Stimulated activated effector memory CD8-positive, alpha-beta T cell treated with anti-CD3 and anti-CD28 coated beads, Interleukin-12 subunit alpha, Interleukin-12 subunit beta, amount 100 ng/mL, for 72 hours (primary cell): Measurements from ENCODE around the gene DOHH.

Experiments used
- ATAC-seq: fragments of 150-1000 bp; cut with Tn5 transposase; 2 replicates; pipeline ENCODE4 v1.10.0; 2021
- DNase-seq, 2 donors: peaks; one replicate each; pipeline ENCODE4 v3.0.0; 2021 to 2022; ENCODE audit warnings: low spot score in 2 of 2
- H3K27ac Mint-ChIP-seq: one replicate; pipeline ENCODE4 v1.8.0; 2022; ENCODE audit warnings: mild to moderate bottlenecking, mixed read lengths
- H3K36me3 Mint-ChIP-seq: one replicate; pipeline ENCODE4 v1.8.0; 2022; ENCODE audit warnings: mild to moderate bottlenecking, mixed read lengths
- H3K4me1 Mint-ChIP-seq: one replicate; pipeline ENCODE4 v1.8.0; 2022; ENCODE audit warnings: mixed read lengths
- H3K4me3 Mint-ChIP-seq: one replicate; pipeline ENCODE4 v1.8.0; 2022; ENCODE audit warnings: mild to moderate bottlenecking, mixed read lengths
- H3K9me3 Mint-ChIP-seq: one replicate; pipeline ENCODE4 v1.8.0; 2022; ENCODE audit warnings: mixed read lengths

DOHH gene

DNA sequence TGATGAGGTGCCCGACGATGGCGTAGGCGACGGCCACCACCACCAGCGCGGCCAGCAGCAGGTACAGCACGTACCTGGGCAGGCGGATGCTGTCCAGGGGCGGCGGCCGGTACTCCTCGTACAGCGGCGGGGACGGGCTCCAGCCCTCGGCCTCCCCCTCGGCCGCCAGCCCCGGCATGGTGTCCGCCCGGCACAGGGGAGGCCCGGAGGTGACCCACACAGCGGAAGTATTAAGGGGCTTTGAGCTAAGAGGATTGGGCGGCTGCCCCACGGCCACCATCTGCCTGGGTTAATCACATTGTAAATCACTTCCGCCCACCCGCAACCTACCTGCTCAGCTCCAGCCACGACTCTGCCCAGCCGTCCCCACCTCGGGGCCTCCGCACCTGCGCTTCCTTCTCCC, 17.2 kb downstream of the DOHH start, which contains the start of gene SMIM44:
SMIM44 (minus strand) TSS at position 216 of the 403 bp plus-strand sequence; CDS start at position 178, 38 bp downstream.
- ATAC-seq (no peak), DNase-seq (no peak)
- H3K27ac Mint-ChIP-seq, result no peak within 1 kb of the TSS
- peaks cover 6% of the 10 kb centered on the region for H3K36me3 Mint-ChIP-seq
- no peak within 1 kb of the TSS for H3K4me3 Mint-ChIP-seq
- H3K4me1 Mint-ChIP-seq, result peaks cover 22% of the 10 kb centered on the region
- H3K9me3 Mint-ChIP-seq, result no peaks in the 10 kb centered on the region

DNA sequence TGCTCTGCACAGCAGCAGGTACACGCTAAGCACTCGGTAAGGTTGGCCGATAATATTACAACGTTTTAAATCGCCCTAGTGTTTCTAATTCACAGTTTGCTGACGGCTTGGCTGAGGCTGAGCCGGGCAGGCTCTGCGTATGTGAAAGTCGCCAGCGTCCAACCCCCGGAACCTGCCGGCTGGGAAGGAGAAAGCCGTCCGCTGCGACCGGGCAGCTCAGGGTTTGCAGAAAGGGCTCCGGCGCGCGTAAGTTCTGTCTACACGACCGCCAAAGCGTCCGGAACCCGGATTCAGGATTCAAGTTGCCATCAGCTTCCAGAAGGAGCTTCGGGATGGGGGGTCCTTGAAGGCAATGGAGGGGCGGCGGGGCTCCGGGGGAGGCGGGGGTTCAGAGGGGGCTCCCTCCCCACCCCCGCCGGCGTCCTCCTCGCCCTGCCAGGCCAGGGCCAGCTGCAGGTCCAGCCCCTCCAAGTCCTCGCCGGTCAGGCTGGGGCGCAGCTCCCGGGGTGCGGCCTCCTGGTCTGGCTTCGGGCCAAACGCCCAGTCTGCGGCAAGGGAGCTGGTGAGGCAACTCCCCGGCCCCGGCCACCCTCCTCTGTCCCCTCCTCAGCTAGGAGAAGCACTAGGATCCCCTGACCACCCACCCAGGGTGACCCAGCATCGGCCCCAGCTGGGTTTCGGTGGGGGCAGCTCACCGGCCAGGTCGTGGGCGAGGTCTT, 17.8 kb downstream of the DOHH start:
- ATAC-seq, result no peak
- H3K36me3 Mint-ChIP-seq, result peaks cover 6% of the 10 kb centered on the region
- no peak for DNase-seq
- H3K4me1 Mint-ChIP-seq, result peaks cover 27% of the 10 kb centered on the region
- H3K4me3 Mint-ChIP-seq, result no peak overlapping the region
- no peak overlapping the region for H3K27ac Mint-ChIP-seq
- H3K9me3 Mint-ChIP-seq, result no peaks in the 10 kb centered on the region

DNA sequence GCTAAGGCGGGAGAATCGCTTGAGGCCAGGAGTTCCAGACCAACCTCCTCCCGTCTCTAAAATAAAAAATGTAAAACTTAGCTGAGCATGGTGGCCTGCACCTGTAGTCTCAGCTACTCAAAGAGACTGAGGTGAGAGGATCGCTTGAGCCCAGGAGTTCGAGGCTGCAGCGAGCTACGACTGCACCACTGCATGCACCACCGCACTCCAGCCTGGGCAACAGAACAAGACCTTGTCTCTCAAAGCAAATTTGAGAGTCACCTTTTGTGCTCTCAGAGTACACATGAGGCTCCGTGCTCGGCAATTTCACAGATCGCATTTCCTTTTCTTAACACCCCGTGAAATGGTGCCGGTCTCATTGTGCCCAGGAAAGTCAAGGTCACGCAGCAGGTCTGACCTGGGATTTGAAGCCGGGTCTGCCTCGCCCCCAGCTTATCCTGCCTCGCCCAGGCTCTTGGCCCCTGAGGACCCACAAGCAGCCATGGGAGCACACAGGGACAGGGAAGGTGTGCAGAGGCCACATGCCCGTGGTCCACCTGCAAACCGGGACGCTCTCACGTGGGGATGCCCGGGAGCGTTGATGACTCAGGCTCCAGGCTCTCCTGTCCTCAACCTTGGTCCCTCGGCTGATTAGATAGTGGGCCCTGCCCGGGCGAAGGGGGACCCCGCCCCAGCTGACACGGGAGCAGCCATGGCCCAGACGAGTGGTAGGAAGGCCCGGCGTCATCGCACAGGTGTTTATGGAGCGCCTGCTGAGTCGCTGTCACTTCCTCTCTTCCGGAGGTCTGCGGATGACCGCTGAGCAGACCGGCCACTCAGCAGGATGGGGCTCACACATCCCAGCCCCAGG, 19.0 kb downstream of the DOHH start:
- DNase-seq, result no peak
- Mint-ChIP-seq H3K9me3 (no peaks in the 10 kb centered on the region), H3K36me3 (peaks cover 6% of the 10 kb centered on the region), H3K27ac (no peak overlapping the region), H3K4me3 (no peak overlapping the region), H3K4me1 (peaks cover 27% of the 10 kb centered on the region)
- ATAC-seq, result no peak

DNA sequence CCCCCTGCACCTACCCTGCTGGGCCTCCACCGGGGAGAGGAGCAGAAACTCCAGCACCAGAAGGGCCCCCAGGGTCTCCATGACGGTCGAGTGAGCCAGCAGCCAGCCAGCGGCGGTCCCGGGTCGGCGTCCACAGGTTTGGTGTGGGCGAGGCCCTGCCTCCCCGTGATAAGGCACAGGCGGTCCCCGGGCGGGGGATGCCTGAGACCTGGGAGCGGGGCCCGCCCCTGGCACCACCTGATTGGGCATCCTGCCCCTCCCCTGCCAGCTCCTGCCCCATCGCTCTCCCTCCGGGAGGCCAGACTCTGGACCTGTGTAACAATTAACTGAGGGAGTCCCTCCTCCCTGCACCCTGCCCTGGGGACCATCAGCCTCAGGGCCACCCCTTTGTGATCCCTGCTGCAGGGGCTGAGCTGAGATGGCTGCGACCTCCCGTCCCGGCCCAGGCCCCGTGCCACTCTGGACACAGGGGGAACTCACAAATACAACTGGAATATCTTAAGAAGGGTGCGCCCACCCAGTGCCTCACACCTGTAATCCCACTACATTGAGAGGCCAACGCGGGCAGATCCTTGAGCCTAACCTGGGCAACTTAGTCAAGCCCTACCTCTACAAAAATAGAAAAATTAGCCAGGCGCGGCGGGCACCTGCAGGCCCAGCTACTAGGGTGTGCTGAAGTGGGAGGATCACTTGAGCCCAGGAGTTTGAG, 19.9 kb downstream of the DOHH start, which contains the start of gene SMIM24:
SMIM24 (minus strand) TSS at position 143 of the 709 bp plus-strand sequence; CDS start at position 81, 62 bp downstream.
- H3K27ac Mint-ChIP-seq, result no peak within 1 kb of the TSS
- peaks cover 27% of the 10 kb centered on the region for H3K4me1 Mint-ChIP-seq
- H3K36me3 Mint-ChIP-seq, result peaks cover 6% of the 10 kb centered on the region
- peak within 1 kb of the TSS; percentile 67 for H3K4me3 Mint-ChIP-seq
- no peaks in the 10 kb centered on the region for H3K9me3 Mint-ChIP-seq
- DNase-seq, result no peak
- no peak for ATAC-seq

DNA sequence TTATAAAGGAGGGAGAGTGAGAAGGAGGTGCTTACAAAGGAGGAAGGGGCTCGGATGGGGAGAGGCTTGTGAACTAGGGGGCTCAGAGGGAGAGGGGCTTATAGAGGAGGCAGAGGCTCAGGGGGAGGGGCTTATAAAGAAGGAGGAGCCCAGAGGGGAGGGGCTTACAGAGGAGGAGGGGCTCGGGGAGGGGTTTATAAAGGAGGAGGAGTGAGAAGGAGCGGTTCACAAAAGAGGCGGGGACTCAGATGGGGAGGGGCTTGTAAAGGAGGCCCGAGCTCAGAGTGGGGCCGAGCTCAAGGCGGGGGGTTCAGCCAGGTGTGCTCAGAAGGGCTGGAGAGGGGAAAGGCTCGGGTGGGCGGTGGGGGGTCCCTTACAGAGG, 20.6 kb downstream of the DOHH start:
- ATAC-seq (peak; percentile 33), DNase-seq (no peak)
- peak overlapping the region; percentile 67 for H3K4me3 Mint-ChIP-seq

DNA sequence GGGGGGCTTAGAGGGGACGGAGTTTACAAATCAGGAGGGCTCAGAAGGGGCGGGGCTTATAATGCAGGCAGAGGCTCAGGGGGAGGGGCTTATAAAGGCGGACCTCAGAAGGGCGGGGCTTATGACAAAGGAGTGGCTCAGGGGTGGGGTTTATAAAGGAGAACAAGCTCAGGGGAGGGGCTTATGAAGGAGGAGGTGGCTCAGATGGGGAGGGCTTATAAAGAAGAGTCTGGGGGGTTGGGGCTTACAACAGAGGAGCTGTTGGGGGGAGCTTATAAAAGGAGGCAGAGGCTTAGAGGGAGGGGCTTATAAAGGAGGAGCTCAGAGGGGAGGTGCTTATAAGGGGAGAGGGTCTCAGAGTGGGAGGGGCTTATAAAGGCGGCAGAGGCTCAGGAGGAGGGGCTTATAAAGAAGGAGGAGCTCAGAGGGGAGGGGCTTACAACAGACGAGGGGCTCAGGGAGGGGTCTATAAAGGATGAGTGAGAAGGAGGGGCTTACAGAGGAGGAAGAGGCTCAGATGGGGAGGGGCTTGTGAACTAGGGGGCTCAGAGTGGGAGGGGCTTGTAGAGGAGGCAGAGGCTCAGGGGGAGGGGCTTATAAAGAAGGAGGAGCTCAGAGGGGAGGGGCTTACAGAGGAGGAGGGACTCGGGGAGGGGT, 21.2 kb downstream of the DOHH start:
- Mint-ChIP-seq H3K4me3 (peak overlapping the region; percentile 67), H3K9me3 (no peaks in the 10 kb centered on the region), H3K4me1 (peaks cover 20% of the 10 kb centered on the region), H3K36me3 (no peaks in the 10 kb centered on the region), H3K27ac (no peak overlapping the region)
- DNase-seq (peak in 1 of 2 donors; percentile 65), ATAC-seq (peak; percentile 63)

More for the DNA sequence above, 20.6 kb downstream of the DOHH start:
- H3K27ac Mint-ChIP-seq, result no peak overlapping the region
- peaks cover 2% of the 10 kb centered on the region for H3K36me3 Mint-ChIP-seq
- H3K4me1 Mint-ChIP-seq, result peaks cover 22% of the 10 kb centered on the region
- H3K9me3 Mint-ChIP-seq, result no peaks in the 10 kb centered on the region

DNA sequence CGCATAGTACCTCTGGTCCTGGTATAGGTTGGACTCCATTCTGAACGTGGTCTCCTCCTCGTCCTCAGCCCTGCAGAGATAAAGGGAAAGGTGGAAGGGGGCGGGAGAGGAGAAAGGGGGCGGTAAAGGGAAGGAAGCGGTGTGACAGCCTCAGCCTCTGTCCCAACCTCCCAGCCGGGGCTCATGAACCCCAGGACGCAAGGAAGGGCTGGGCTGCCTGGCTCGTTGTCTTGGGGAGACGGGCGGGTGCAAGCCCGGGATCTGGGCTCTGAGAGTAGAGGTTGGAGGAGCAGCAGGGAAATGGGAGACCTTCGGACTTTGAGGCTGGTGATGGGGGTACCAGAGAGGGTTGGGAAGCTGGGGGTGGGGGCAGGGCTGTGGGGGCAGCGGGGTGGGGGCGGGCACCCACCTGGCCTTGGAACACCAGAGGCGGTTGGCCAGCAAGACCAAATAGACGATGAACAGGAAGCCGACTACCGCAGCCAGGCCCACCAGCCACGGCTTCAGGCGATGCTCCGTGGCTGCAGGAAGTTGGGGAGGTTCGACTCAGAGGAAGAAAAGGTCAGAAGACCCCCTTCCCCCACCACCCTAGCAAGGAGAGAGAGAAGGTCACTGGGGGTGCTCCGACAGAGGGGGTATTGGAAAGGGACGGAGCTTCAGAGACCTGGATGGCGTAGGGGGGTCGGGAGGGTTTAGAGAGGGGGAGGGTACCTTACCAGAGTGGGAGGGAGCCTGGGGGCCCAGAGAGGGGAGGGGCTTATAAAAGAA, 21.9 kb downstream of the DOHH start:
- peak overlapping the region; percentile 67 for H3K4me3 Mint-ChIP-seq
- no peaks in the 10 kb centered on the region for H3K9me3 Mint-ChIP-seq
- H3K27ac Mint-ChIP-seq, result peak overlapping the region; percentile 40
- DNase-seq, result no peak
- peak; percentile 24 for ATAC-seq
- H3K4me1 Mint-ChIP-seq, result peaks cover 20% of the 10 kb centered on the region
- no peaks in the 10 kb centered on the region for H3K36me3 Mint-ChIP-seq

DNA sequence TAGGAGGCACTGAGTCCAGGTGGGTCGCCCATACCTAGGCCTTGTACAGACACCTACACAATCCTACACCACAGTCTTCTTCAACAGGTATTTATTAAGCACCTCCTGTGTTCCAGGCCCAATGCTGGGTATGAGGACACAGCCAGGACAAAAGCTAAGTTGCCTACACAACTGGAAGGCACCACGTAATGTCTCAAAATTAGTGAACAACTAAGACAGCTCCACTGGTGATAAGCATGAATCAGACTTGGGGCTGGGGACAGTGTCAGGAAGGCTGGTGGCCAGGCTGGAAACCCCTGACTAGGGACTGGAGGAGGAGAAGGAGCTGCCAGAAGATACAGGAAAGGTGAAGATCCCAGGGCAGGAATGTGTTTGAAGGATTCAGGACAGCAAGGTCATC, 22.5 kb downstream of the DOHH start:
- H3K4me3 Mint-ChIP-seq, result peak overlapping the region; percentile 67
- H3K4me1 Mint-ChIP-seq, result peaks cover 20% of the 10 kb centered on the region
- no peak for DNase-seq
- no peaks in the 10 kb centered on the region for H3K9me3 Mint-ChIP-seq
- peak; percentile 22 for ATAC-seq
- H3K27ac Mint-ChIP-seq, result peak overlapping the region; percentile 40
- H3K36me3 Mint-ChIP-seq, result no peaks in the 10 kb centered on the region

DNA sequence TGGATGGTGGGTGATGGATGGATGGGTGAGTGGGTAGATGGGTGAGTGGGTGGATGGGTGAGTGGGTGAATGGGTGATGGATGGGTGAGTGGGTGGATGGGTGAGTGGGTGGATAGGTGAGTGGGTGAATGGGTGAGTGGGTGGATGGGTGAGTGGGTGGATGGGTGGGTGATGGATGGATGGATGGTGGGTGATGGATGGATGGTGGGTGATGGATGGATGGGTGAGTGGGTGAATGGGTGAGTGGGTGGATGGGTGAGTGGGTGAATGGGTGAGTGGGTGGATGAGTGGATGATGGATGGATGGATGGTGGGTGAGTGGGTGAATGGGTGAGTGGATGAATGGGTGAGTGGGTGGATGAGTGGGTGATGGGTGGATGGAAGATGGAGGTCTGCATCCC, 23.0 kb downstream of the DOHH start:
- no peak for DNase-seq
- Mint-ChIP-seq H3K4me1 (peaks cover 20% of the 10 kb centered on the region), H3K9me3 (no peaks in the 10 kb centered on the region), H3K27ac (peak overlapping the region; percentile 40), H3K4me3 (no peak overlapping the region), H3K36me3 (no peaks in the 10 kb centered on the region)
- no peak for ATAC-seq

DNA sequence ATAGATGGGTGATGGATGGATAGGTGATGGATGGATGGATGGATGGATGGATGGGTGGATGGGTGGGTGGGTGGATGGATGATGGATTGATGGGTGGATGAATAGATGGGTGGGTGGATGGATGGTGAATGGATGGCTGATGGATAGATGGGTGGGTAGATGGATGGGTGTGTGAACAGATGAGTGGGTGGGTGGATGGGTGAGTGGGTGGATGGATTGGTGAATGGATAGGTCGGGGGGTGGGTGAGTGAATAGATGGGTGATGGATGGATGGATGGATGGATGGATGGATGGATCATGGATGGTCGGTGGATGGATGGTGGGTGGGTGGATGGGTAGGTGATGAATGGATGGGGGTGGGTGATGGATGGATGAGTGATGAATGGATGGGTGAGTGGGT, 23.6 kb downstream of the DOHH start:
- Mint-ChIP-seq H3K36me3 (no peaks in the 10 kb centered on the region), H3K4me1 (peaks cover 20% of the 10 kb centered on the region), H3K4me3 (no peak overlapping the region), H3K27ac (no peak overlapping the region), H3K9me3 (no peaks in the 10 kb centered on the region)
- ATAC-seq (no peak), DNase-seq (no peak)

DNA sequence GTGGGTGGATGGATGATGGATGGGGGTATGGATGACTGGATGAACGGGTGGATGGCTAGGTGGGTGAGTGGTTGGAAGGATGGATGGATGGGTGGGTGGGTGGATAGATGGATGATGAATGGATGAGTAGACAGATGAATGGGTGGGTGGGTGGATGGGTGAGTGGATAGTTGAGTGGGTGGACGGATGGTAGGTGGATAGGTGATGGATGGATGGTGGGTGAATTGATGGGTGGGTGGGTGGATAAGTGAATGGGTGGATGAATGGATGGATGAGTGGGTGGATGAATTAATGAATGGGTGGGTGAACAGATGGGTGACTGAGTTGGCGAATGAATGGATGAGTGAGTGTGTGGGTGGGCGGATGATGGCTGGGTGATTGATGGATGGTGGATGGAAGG, 25.0 kb downstream of the DOHH start:
- Mint-ChIP-seq H3K4me1 (peaks cover 20% of the 10 kb centered on the region), H3K9me3 (no peaks in the 10 kb centered on the region), H3K36me3 (peaks cover 4% of the 10 kb centered on the region), H3K4me3 (no peak overlapping the region), H3K27ac (no peak overlapping the region)
- ATAC-seq (no peak), DNase-seq (no peak)

DNA sequence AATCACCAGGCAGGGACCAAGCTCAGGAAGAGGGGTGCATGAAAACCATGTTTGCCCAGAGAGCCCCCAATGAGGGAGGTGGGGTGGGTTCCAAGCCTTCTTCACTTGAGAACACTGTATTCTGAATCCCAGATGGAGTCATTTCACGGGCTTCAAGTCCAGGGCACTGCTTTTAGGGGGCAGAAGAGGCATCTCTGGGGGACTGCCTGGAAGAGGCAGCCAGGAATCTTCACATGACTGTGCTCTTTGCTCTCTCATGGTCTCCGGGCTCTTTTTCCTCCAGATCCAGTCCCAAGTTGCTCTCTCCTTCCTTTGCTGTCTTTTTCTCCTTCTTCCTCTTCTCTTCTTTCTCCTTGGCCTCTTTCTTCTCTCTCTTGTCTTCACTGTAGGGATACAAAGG, 25.9 kb downstream of the DOHH start:
- Mint-ChIP-seq H3K27ac (no peak overlapping the region), H3K4me1 (peaks cover 19% of the 10 kb centered on the region), H3K36me3 (peaks cover 12% of the 10 kb centered on the region), H3K9me3 (no peaks in the 10 kb centered on the region), H3K4me3 (no peak overlapping the region)
- DNase-seq, result no peak
- no peak for ATAC-seq

DNA sequence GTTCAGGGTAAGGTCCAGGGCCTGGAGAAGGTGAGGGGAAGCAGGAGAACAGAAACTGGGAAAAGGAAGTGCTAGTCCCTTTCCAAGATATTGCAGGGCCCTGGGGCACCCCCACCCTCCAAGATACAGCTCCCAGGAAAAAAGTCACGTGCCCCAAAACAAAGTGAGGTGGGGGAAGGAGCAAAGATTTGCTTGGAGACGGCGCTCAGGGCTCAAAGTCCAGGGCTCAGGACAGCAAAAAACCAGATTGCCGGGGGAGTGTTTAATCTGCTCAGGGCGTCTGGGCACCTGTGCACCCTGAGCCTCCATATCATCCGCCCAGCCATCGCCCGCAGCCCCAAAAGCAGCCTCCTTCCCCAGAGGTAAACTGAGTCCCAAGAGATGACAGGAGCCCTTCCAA, 26.5 kb downstream of the DOHH start:
- H3K4me1 Mint-ChIP-seq, result peaks cover 13% of the 10 kb centered on the region
- peaks cover 12% of the 10 kb centered on the region for H3K36me3 Mint-ChIP-seq
- H3K4me3 Mint-ChIP-seq, result no peak overlapping the region
- DNase-seq, result no peak
- H3K9me3 Mint-ChIP-seq, result no peaks in the 10 kb centered on the region
- ATAC-seq, result no peak
- no peak overlapping the region for H3K27ac Mint-ChIP-seq

DNA sequence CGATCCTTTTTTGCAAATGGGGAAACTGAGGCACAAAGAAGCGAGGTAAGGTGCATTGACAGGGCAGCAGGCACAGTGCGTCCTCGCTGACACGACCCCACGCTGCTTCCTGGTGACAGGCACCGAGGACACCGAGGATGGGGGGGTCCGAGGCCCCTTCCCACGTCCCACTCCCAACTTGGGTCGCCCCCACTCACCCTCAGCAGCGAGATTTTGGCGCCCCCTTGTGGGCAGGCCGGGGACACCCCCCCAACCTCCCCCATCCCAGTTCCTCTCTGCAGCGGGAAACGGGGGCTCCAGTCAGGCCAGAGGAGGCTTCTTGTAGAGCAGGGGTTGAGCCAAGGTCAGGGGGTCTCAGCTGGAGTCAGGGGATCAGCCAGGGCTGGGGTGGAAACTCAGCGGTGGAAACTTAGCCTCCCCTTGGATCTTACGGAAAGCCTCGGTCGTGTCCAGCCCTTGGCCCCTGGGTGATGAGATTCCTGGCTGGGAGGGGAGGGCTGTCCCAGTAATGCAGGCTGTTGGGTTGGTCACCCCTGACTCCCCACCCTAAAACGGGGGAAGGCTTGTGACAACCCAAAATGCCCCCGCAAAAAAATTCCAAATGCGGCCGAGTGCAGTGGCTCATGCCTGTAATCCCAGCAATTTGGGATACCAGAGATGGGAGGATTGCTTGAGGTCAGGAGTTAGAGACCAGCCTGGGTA, 28.4 kb downstream of the DOHH start:
- H3K27ac Mint-ChIP-seq, result no peak overlapping the region
- H3K36me3 Mint-ChIP-seq, result peaks cover 12% of the 10 kb centered on the region
- DNase-seq (peak in 1 of 2 donors; percentile 68), ATAC-seq (peak; percentile 40)
- H3K4me3 Mint-ChIP-seq, result no peak overlapping the region
- H3K4me1 Mint-ChIP-seq, result no peaks in the 10 kb centered on the region
- no peaks in the 10 kb centered on the region for H3K9me3 Mint-ChIP-seq
